NCI-H748 treated with DMSO at 0.1 percent for 48 hours (cell line): ENCODE results near the gene SMARCB1.

Source experiments
- DNase-seq: peaks from one replicate; lab custom pipeline; 2025; lab: John Stamatoyannopoulos, UW

SMARCB1 gene

GRCh38 chr22:23762842-23763578 lies 23.8 kb upstream of the SMARCB1 start, which contains the start of gene C22orf15:
TSS of gene C22orf15 (plus strand) at chr22:23762990. CDS start at chr22:23763307, 317 bp downstream.
- no peak for DNase-seq

- DNase-seq, result no peak
Observed at GRCh38 chr22:23763579-23763945, 23.2 kb upstream of the SMARCB1 start.

GRCh38 chr22:23763954-23764353 lies 22.8 kb upstream of the SMARCB1 start:
- no peak for DNase-seq

GRCh38 chr22:23764899-23765881 lies 21.6 kb upstream of the SMARCB1 start:
- DNase-seq, result no peak

GRCh38 chr22:23767303-23767672 lies 19.5 kb upstream of the SMARCB1 start:
- no peak for DNase-seq

GRCh38 chr22:23767673-23768548 lies 18.9 kb upstream of the SMARCB1 start, which contains the start of gene CHCHD10:
TSS of gene CHCHD10 (minus strand) at chr22:23767972. CDS start at chr22:23767874, 98 bp downstream.
- peak; percentile 42 for DNase-seq

GRCh38 chr22:23769321-23769965 lies 17.3 kb upstream of the SMARCB1 start:
- no peak for DNase-seq

GRCh38 chr22:23772315-23772648 lies 14.5 kb upstream of the SMARCB1 start:
- no peak for DNase-seq

GRCh38 chr22:23772649-23773473 lies 13.9 kb upstream of the SMARCB1 start, which contains the start of gene MMP11:
TSS of gene MMP11 (plus strand) at chr22:23772849. CDS start at chr22:23772871, 22 bp downstream.
- peak; percentile 28 for DNase-seq

GRCh38 chr22:23773483-23774113 lies 13.2 kb upstream of the SMARCB1 start:
- DNase-seq, result no peak

- no peak for DNase-seq
Observed at GRCh38 chr22:23774114-23774921, 12.4 kb upstream of the SMARCB1 start.

GRCh38 chr22:23774922-23775436 lies 11.8 kb upstream of the SMARCB1 start:
- no peak for DNase-seq

GRCh38 chr22:23775779-23776375 lies 10.9 kb upstream of the SMARCB1 start:
- no peak for DNase-seq

GRCh38 chr22:23777776-23778576 lies 8.8 kb upstream of the SMARCB1 start:
- no peak for DNase-seq

- no peak for DNase-seq
Observed at GRCh38 chr22:23778577-23778900, 8.2 kb upstream of the SMARCB1 start.

GRCh38 chr22:23779083-23779482 lies 7.7 kb upstream of the SMARCB1 start:
- DNase-seq, result no peak

GRCh38 chr22:23779731-23780130 lies 7.0 kb upstream of the SMARCB1 start:
- DNase-seq, result no peak
